Smooth muscle cell (in vitro differentiated cells): Measurements from ENCODE around the gene KLHDC8B. TPM values are rescaled to one million over a fixed set of nuclear protein-coding genes. Genes with fewer than 3 reads are reported as not detected.

Source experiments
- DNase-seq: peaks from one replicate; lab custom pipeline; 2025; ENCODE audit not compliant: unreplicated experiment; lab: John Stamatoyannopoulos, UW
- H2AFZ ChIP-seq: fragments of 200-600 bp; sonication (generic); 2 replicates; pipeline ENCODE4 v1.6.0; 2016; ENCODE audit warnings: antibody characterized with exemption, low read depth, mild to moderate bottlenecking
- H3F3A ChIP-seq: fragments of 200-600 bp; sonication (generic); 2 replicates; pipeline ENCODE4 v1.6.0; 2017; ENCODE audit warnings: antibody characterized with exemption, low read depth
- H3K27ac ChIP-seq: fragments of 200-600 bp; sonication (generic); 2 replicates; pipeline ENCODE4 v1.5.1; 2016; ENCODE audit warnings: low read depth, mild to moderate bottlenecking
- H3K27me3 ChIP-seq: fragments of 200-600 bp; sonication (generic); 2 replicates; pipeline ENCODE4 v1.6.1; 2016; ENCODE audit warnings: low read depth, mild to moderate bottlenecking
- H3K36me3 ChIP-seq: fragments of 200-600 bp; sonication (generic); 2 replicates; pipeline ENCODE4 v1.5.1; 2016; ENCODE audit warnings: low read depth
- H3K4me1 ChIP-seq: fragments of 200-600 bp; sonication (generic); 2 replicates; pipeline ENCODE4 v1.5.1; 2016; ENCODE audit warnings: low read depth
- H3K4me2 ChIP-seq: fragments of 200-600 bp; sonication (generic); 2 replicates; pipeline ENCODE4 v1.6.0; 2016; ENCODE audit warnings: mild to moderate bottlenecking
- H3K4me3 ChIP-seq: fragments of 200-600 bp; sonication (generic); 2 replicates; pipeline ENCODE4 v1.5.1; 2016; ENCODE audit warnings: mild to moderate bottlenecking
- H3K79me2 ChIP-seq: fragments of 200-600 bp; sonication (generic); 2 replicates; pipeline ENCODE4 v1.6.0; 2016; ENCODE audit warnings: low read depth, mild to moderate bottlenecking
- H3K9ac ChIP-seq: fragments of 200-600 bp; sonication (generic); 2 replicates; pipeline ENCODE4 v1.6.0; 2016; ENCODE audit warnings: low read depth
- H3K9me3 ChIP-seq: fragments of 200-600 bp; sonication (generic); replicated peaks from 2 replicates; pipeline ENCODE4 v1.5.1; 2016; ENCODE audit warnings: low read depth
- H4K20me1 ChIP-seq: fragments of 200-600 bp; sonication (generic); 2 replicates; pipeline ENCODE4 v1.6.0; 2016; ENCODE audit warnings: low read depth
- CTCF ChIP-seq: fragments of 200-600 bp; sonication (generic); IDR thresholded peaks from 2 replicates; pipeline ENCODE4 v1.5.1; 2017; ENCODE audit warnings: borderline replicate concordance, mild to moderate bottlenecking, antibody characterized with exemption; ENCODE audit not compliant: insufficient read depth, poor library complexity, severe bottlenecking
- WGBS: methylation state at CpG from one replicate; pipeline ENCODE4 v1.1.7; 2016; ENCODE audit warnings: low lambda C conversion rate; 5-methylcytosine and 5-hydroxymethylcytosine counted together
- polyA plus RNA-seq: library from polyadenylated mRNA; unstranded; fragments of >200 nt; fragmentation: Nextera tagmentation; extraction: Ambion mirVana; gene quantifications from 2 replicates; pipeline ENCODE4 v1.2.1, GENCODE V29; 2016
- total RNA-seq: library from RNA; depleted of rRNA; stranded (reverse); fragments of >200 nt; gene quantifications from 2 replicates; pipeline ENCODE4 v1.2.3, GENCODE V29; 2014

KLHDC8B gene
- total and polyA plus RNA-seq, 2 experiments from 2014 or later: 22.5 to 42.1 TPM

- WGBS: 97% methylated on average over 17 of the region's 17 CpGs
- Histone ChIP-seq H3K27me3 (no peaks in the 10 kb centered on the region), H3K79me2 (peaks cover 26% of the 10 kb centered on the region), H3K9ac (no peak overlapping the region), H3K4me3 (no peak overlapping the region), H3K4me1 (peaks cover 5% of the 10 kb centered on the region), H4K20me1 (no peaks in the 10 kb centered on the region), H3K27ac (no peak overlapping the region), H2AFZ (no peak overlapping the region), H3K4me2 (no peak overlapping the region), H3F3A (peaks cover 15% of the 10 kb centered on the region), H3K9me3 (no peaks in the 10 kb centered on the region), H3K36me3 (no peaks in the 10 kb centered on the region)
- TF ChIP-seq CTCF: no peak
- no peak for DNase-seq
Observed at GRCh38 chr3:49122886-49123545, 48.4 kb upstream of the KLHDC8B start.

GRCh38 chr3:49123687-49124086 is 47.7 kb upstream of the KLHDC8B start:
- Histone ChIP-seq H3K4me2 (no peak overlapping the region), H3F3A (peaks cover 15% of the 10 kb centered on the region), H3K4me3 (no peak overlapping the region), H3K4me1 (peaks cover 5% of the 10 kb centered on the region), H3K9me3 (no peaks in the 10 kb centered on the region), H2AFZ (no peak overlapping the region), H3K79me2 (peaks cover 21% of the 10 kb centered on the region), H3K27me3 (no peaks in the 10 kb centered on the region), H4K20me1 (no peaks in the 10 kb centered on the region), H3K9ac (no peak overlapping the region), H3K27ac (no peak overlapping the region), H3K36me3 (no peaks in the 10 kb centered on the region)
- no peak for DNase-seq
- WGBS: 98% methylated on average over 17 of the region's 17 CpGs
- TF ChIP-seq CTCF: no peak

- no peak for DNase-seq
- Histone ChIP-seq H3K4me3 (no peak overlapping the region), H3K9me3 (no peaks in the 10 kb centered on the region), H3F3A (peaks cover 15% of the 10 kb centered on the region), H2AFZ (no peak overlapping the region), H3K27ac (no peak overlapping the region), H4K20me1 (no peaks in the 10 kb centered on the region), H3K4me2 (no peak overlapping the region), H3K9ac (no peak overlapping the region), H3K79me2 (peaks cover 17% of the 10 kb centered on the region), H3K4me1 (peaks cover 5% of the 10 kb centered on the region), H3K36me3 (no peaks in the 10 kb centered on the region), H3K27me3 (no peaks in the 10 kb centered on the region)
- WGBS: 96% methylated on average over 7 of the region's 7 CpGs
- no peak for TF ChIP-seq CTCF
Observed at GRCh38 chr3:49124203-49124602, 47.2 kb upstream of the KLHDC8B start.
